ENCODE results near the gene KLHL25. TPM values are rescaled to one million over a fixed set of nuclear protein-coding genes. Genes with fewer than 3 reads are reported as not detected.

Gene KLHL25
- total and polyA plus RNA-seq, 2 of the 8 experiments (the other 6 are each of a cell fraction or from before 2014, with no cell fraction given), result 16.5 to 22.0 TPM

DNA sequence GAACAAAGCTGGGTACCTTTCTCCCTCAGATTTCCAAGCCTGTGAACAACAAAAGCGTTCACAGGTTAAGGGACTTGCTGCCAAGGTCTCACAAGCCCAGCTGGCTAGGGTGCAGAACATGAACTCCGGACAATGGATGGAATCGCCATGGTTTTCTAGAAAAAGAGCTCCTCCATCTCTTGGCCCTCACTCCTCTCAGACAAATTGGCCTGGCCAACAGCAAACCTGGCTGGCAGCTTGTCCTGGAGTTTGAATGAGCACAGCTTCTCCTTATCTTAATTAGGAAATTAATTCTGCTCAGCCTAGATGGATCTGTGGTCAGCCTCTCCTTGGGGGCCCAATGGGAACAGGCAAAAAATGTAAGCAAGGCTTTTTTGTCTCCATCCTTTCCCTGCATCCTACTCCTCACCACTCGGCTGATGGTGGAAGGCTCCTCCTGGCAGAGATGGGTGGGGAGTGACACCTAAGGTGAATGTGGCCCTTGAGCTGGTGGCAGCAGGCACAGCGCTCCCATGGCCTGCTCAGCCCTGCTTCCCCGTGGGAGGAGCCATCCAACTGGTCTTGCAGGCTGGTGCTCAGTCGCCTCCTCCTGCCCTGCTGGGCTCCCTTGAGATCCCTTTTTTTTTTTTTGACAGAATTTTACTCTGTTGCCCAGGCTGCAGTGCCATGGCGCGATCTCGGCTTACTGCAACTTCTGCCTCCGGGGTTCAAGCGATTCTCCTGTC lies 5.8 kb downstream of the KLHL25 start:
- Histone ChIP-seq H2BK15ac (ENCODE audit: low read length) (no peak overlapping the region), H3K36me3 (ENCODE audit: control insufficient read depth in 2 of 4, insufficient read depth in 4 of 4, low read length in 3 of 4) (no peaks in the 10 kb centered on the region), H4K8ac (ENCODE audit: extremely low read depth, insufficient read depth, low read length) (no peak overlapping the region), H3K4me3 (ENCODE audit: extremely low read depth in 1 of 4, insufficient read depth in 2 of 4, low read depth in 3 of 4, low read length in 4 of 4) (no peak overlapping the region), H3K79me2 (ENCODE audit: control insufficient read depth in 1 of 2, insufficient read depth in 2 of 2, low read length in 2 of 2) (peaks cover 26 to 92% of the 10 kb centered on the region in 2 experiments), H4K20me1 (replicated peaks in 1 of 2; ENCODE audit: control insufficient read depth in 1 of 2, insufficient read depth in 2 of 2, low read length in 2 of 2) (peaks cover 23 to 36% of the 10 kb centered on the region in 2 experiments), H3K9me3 (ENCODE audit: insufficient read depth in 2 of 2, low read depth in 1 of 2, low read length in 1 of 2) (no peaks in the 10 kb centered on the region), H3K27me3 (replicated peaks in 1 of 4; ENCODE audit: control insufficient read depth in 3 of 4, extremely low read depth in 1 of 4, insufficient read depth in 3 of 4, low read length in 3 of 4) (no peaks in the 10 kb centered on the region), H3K23ac (ENCODE audit: insufficient read length) (no peak overlapping the region), H2BK20ac (ENCODE audit: low read length) (no peak overlapping the region), H2AK5ac (ENCODE audit: low read depth, low read length) (no peak overlapping the region), H4K91ac (replicated peaks; ENCODE audit: insufficient read length, low read length) (no peak overlapping the region), H3K14ac (ENCODE audit: insufficient read length) (no peak overlapping the region), H2BK5ac (ENCODE audit: low read depth, low read length) (no peak overlapping the region), H3K18ac (ENCODE audit: extremely low read depth, low read length) (no peak overlapping the region), H3K4ac (replicated peaks; ENCODE audit: insufficient read length, low read depth, low read length) (no peak overlapping the region), H3K9ac (replicated peaks in 1 of 4; ENCODE audit: extremely low read depth in 1 of 4, low read depth in 3 of 4, low read length in 3 of 4) (no peak overlapping the region), H3K4me1 (replicated peaks in 1 of 4; ENCODE audit: control insufficient read depth in 3 of 4, insufficient read depth in 4 of 4, low read length in 3 of 4) (peaks cover 5 to 32% (median 21%) of the 10 kb centered on the region in 4 experiments), H3K79me1 (ENCODE audit: low read depth, low read length) (peaks cover 38% of the 10 kb centered on the region), H3K23me2 (ENCODE audit: low read depth, low read length) (peaks cover 9% of the 10 kb centered on the region; the same call in 1 of the 2 replicates), H2AFZ (ENCODE audit: low read length) (no peak overlapping the region), H2BK120ac (replicated peaks; ENCODE audit: low read depth, low read length) (no peak overlapping the region), H3K27ac (ENCODE audit: low read depth, low read length) (no peak overlapping the region), H3K56ac (replicated peaks; ENCODE audit: insufficient read length, low read depth, low read length) (no peak overlapping the region), H4K5ac (ENCODE audit: insufficient read length, low read depth, low read length) (no peak overlapping the region), H3K4me2 (ENCODE audit: insufficient read depth in 1 of 2, low read depth in 2 of 2, low read length in 2 of 2) (no peak overlapping the region), H2BK12ac (ENCODE audit: low read depth, low read length) (no peak overlapping the region)
- ChIA-PET CTCF (ENCODE audit: partially characterized antibody) (interaction anchor here (1.6 to 4.6 kb wide), 8 partner anchors 11 to 69 kb away, joined by 4 to 34 read pairs (median 8); no protein-coding TSS in a partner anchor), POLR2A (ENCODE audit: partially characterized antibody) (interaction anchor here (0.5 to 1.1 kb wide), 2 partner anchors 9 to 15 kb away, joined by 4 read pairs; no protein-coding TSS in a partner anchor)
- DNase-seq (ENCODE audit: low read depth in 1 of 2, low spot score in 2 of 2), result no peak
- no peak for FAIRE-seq
- TF ChIP-seq RAD21 (IDR thresholded peaks at IDR 0.05 in 1 of 2, conservative IDR thresholded peaks at IDR 0.05 in 1 of 2; ENCODE audit: low read depth in 2 of 2, low read length in 2 of 2) (no peak), SIX5 (IDR thresholded peaks at IDR 0.05; ENCODE audit: low read depth, low read length) (no peak), TAF7 (optimal IDR thresholded peaks at IDR 0.05; ENCODE audit: borderline replicate concordance, low read depth, low read length) (no peak), POLR2A (IDR thresholded peaks at IDR 0.05; ENCODE audit: control extremely low read depth in 1 of 2, low read depth in 2 of 2, low read length in 2 of 2) (no peak), BRCA1 (IDR thresholded peaks at IDR 0.05; ENCODE audit: low read depth, low read length) (no peak), MAFK (IDR thresholded peaks at IDR 0.05; ENCODE audit: low read depth, low read length) (no peak), POU5F1 (IDR thresholded peaks at IDR 0.05; ENCODE audit: low read depth, low read length) (no peak), PHF8 (conservative IDR thresholded peaks at IDR 0.05; ENCODE audit: low read depth, low read length) (no peak), SIRT6 (IDR thresholded peaks at IDR 0.05; ENCODE audit: low read length) (no peak), RBBP5 (IDR thresholded peaks at IDR 0.05; ENCODE audit: borderline replicate concordance, low read depth, low read length) (no peak)
- WGBS, 2 experiments (ENCODE audit: extremely low coverage in 1 of 2, insufficient coverage in 1 of 2, insufficient read length in 1 of 2, insufficient replicate concordance in 2 of 2, low coverage in 1 of 2, low lambda C conversion rate in 2 of 2, missing lambda C conversion rate in 1 of 2), result 87% methylated on average over 11 of the region's 12 CpGs; no CpG with 5 or more reads in 1 of the 2 experiments
